HG02763 (cell line): Measurements from ENCODE around the gene SLC38A10.

Source experiments
- ATAC-seq: cut with Tn5 transposase; IDR thresholded peaks from one replicate; pipeline ENCODE4 v1.9.1; 2021; ENCODE audit warnings: mild to moderate bottlenecking, moderate library complexity; ENCODE audit not compliant: unreplicated experiment

SLC38A10 gene

DNA sequence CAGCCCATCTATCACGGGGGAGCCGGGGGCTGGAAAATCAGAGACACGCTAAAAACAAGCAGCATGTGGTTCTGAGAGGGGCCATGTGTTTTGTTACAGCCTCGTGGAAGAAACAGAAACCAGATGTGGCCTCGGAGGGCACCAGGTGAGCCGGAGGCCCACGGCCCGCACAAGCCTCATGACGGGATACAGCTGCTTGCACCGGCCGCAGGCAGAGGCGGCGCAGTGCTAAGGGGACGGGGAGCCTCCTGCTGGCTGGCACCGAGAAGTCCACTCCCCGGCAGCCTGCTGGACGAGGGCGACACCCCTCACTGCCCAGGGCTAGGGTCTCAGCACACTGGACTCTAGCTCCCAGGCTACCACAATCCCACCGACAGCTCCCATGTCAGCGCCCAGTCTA lies 36.8 kb downstream of the SLC38A10 start:
- no peak for ATAC-seq

DNA sequence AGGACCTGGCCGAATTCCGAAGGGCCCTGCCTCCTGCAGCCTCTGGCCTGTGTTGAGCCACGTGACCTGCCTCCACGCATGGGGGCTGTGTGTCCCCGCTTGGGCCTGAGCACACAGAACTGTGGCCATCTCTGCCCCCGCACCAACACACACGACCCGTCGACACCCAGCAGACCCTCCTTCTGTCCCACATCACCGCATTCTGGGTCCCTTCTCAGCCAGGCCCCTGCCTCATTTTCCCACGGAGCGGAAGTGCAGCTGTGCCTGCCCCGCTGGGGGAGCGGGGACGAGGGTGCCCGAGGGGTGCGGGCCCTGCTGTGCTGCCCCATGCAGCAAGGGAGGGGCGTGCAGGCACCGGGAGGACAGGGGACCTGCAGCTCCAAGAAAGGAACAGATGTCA lies 37.6 kb downstream of the SLC38A10 start:
- no peak for ATAC-seq

DNA sequence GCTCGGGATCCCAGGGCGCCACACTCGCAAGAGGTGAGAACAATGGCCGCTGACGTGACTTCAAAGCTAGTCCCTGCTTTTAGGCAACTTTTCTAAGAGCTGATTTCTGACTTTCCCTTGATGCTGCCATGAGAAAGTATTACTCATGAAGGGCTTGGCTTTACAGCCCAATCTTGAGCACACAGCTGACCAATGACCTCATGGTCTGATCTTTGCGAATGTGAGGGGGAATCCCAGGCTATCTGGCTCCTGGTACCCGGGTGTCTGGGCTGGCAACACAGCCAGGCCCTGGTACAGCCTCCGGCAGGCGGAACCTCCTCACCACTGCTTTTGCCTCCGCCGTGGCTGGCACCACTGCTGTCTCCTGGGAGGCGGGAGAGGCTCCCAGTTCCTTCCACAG lies 38.5 kb downstream of the SLC38A10 start:
- no peak for ATAC-seq

GRCh38 chr17:81254955-81255717 lies 40.0 kb downstream of the SLC38A10 start:
- ATAC-seq = no peak

DNA sequence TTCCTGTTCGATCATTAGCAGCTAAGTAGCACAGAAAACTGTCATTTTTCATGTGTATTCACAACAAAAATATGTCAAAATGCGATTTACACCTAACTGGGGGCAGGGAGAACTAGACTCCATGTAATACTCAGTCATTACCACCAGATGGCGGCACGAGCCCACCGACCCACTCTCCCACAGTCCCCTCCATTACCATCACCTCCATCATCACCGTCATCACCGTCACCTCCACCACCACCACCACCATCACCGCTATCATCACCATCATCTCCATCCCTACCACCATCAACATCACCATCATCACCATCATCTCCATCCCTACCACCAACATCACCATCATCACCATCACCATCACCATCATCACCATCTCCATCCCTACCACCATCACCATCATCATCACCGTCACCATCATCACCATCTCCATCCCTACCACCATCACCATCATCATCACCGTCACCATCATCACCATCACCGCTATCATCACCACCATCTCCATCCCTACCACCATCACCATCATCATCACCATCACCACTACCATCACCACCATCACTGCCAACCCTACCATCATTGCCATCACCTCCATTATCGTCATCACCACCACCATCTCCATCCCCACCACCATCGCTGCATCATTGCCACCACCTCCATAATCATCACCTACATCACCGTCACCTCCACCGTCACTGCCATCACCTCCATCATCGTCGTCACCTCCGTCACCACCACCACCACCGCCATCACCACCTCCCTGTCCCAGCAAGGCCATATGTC lies 41.6 kb downstream of the SLC38A10 start:
- ATAC-seq = no peak

DNA sequence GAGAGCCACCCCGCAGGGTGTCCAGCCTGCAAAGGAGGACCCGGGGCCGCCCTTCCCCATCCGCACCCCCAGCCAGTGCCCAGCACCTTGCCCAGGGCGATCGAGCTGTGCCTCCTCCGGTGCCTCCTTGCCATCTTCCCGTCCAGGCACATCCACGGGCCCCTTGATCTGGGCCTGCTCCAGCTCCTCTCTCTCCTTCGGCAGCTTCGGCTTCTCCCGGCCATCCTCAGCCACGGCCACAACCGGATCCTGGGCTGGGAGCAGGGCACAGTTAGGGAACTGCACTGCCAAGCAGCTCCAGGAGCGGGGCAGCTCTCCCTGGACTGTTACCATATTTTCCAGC lies 42.1 kb downstream of the SLC38A10 start:
- ATAC-seq = no peak

GRCh38 chr17:81252326-81252986 lies 42.7 kb downstream of the SLC38A10 start:
- ATAC-seq = no peak

GRCh38 chr17:81251709-81252301 lies 43.3 kb downstream of the SLC38A10 start:
- ATAC-seq = no peak

DNA sequence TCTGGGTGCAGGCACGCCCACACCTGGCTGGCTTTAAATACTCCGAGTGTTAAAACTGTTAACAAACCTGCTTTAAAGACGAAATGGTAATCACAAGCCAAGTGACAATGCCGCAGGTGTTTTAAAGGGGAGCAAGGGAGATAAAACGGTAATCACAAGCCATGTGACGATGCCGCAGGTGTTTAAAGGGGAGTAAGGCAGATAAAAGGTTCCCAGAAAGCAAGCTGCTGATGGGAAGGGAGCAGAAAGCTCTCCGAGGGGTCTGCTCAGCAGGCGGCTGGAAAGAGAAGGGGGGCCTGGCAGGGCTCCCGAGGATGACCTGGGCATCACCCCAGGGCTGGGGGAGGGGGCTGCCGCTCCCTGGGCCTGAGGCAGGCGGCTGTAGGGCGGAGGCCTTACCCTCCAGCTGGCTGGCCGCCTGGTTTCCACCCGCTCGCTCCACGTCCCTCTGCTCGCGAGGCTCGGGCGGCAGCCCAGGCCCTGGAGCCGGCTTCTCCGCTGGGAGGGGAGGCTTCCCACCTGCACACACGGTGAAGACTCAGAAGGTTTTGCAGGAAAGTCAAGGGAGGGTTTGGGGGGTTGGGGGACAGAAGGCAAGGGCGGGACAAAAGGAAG lies 43.9 kb downstream of the SLC38A10 start:
- no peak for ATAC-seq

DNA sequence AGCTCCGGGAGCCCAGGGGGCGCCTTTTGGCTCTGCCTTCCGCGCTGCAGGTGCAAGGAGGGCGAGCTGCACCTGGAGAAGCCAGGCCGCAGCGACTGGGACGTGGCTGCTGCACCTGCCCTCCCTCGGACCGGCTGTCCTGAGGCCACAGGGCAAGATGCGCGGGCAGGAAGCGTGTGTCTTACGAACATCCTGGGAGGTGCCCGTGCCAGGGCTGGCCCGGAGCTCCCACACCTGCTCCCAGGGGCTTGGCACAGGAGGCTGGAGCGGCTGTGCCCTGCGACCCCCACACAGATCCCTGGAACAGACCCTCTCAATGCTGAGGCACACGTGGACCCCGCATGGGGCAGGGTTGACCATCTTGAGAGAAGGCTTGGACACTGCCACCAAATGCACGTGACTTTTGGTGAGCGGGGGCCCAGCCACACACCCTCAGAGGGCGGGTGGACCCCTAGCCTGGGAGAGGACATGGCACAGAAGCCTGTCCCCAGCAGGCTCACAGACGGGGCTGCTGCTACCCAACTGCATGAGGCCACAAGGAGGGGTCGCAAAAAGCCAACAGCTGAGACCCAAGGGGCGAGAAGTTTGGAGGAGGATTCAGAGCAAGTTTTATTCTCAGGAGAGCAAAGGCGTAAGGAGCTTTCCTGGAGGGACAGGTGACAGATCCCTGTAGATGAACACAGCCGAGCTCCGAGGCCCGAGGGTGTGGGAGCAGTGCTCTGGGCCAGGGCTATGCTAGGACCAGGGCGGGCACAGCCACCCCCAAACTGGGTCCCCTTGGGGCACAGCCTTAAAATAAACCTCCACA lies 44.6 kb downstream of the SLC38A10 start:
- ATAC-seq = no peak

DNA sequence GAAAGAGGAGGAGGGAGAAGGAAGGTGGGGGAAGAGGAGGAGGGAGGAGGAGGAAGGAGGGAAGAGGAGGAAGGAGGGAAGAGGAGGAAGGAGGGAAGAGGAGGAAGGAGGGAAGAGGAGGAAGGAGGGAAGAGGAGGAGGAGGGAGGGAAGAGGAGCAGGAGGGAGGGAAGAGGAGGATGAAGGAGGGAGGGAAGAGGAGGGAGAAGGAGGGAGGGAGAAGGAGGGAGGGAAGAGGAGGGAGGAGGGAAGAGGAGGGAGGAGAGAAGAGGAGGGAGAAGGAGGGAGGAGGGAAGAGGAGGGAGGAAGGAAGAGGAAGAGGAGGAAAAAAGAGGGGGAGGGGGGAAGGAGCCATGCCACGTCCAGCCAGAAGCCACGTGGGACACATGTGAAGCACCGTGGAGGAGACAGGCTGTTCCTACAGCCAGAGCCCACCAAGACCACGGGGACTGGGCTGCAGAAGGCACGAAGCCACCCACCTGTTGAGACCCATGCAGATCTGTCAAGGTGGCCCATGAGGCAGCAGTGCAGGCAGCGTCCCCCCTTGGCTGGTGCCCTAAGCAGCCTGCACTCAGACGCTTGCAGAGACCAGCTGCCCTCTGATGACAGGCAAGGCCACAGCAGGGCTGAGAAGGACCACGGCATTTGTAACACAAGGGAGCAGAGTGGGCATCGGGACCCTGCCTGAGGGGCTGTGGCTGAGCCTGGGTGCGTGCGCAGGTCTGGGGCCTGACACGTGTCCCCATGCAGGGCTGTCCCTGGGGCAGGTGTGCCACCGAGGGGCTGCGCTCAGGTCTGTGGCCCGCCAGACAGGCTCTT lies 45.7 kb downstream of the SLC38A10 start:
- no peak for ATAC-seq

DNA sequence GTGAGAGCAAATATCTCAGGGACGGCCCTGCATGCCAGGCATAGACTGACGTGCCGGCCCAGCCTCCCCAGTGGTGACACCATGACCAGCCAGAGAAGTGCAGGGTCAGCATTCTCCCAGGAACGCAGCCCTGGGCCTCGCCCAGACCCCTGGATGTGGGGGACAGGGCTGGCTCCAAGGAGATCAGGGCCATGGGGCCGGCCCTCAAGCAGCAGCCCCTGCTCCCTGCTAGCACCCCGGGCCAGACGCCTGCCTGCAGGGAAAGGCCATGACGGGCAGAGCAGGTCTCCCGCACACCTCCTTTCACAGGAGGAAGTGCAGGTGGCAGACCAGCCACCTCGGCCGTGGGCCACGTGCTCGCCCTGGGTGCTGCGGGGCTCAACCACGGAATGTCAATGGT lies 46.5 kb downstream of the SLC38A10 start:
- ATAC-seq = no peak

DNA sequence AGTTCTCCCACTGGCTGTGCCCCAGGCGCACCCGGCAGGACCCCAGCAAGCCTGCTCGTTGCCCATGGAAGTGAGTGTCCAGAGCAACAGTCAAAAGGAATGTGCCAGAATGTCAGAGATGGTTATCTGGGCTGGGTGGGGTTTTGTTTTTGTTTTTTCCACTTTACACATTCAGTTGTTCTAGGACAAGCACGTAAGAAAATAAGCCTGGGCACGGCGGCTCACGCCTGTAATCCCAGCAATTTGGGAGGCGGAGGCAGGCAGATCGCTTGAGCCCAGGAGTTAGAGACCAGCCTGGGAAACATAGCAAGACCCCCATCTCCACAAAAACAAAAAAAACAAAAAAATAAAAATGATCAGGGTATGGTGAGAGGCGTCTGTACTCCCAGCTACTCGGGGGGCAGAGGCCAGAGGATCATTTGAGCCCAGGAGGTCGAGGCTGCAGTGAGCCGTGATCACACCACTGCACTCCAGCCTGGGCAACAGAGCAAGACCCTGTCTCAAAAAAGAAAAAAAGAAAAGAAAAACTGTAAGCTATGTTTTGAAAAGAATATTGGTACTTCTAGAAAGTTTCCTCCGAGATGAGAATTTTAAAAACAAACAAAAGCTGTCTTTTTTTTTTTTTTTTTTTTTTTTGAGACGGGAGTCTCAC lies 47.6 kb downstream of the SLC38A10 start:
- ATAC-seq = no peak

- ATAC-seq = no peak
Measured at GRCh38 chr17:81246679-81247338, 48.3 kb downstream of the SLC38A10 start.

DNA sequence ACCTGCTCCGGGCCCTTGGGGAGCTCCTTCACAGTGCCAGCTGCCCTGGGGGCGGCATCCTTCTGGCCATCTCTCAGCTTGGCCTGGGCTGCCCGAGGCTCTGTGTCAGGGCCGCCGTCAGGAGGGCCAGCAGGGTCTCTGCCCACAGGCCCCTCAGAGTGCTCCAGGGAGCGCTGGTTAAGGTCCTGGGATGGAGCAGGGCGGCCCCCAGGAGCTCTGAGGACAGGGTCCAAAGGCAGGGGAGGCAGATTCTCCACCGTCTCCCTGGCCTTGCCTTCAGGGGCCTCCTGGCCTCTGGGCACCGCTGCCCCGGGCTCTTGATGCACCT lies 48.8 kb downstream of the SLC38A10 start:
- no peak for ATAC-seq

- no peak for ATAC-seq
Measured at GRCh38 chr17:81245665-81246342, 49.3 kb downstream of the SLC38A10 start.

DNA sequence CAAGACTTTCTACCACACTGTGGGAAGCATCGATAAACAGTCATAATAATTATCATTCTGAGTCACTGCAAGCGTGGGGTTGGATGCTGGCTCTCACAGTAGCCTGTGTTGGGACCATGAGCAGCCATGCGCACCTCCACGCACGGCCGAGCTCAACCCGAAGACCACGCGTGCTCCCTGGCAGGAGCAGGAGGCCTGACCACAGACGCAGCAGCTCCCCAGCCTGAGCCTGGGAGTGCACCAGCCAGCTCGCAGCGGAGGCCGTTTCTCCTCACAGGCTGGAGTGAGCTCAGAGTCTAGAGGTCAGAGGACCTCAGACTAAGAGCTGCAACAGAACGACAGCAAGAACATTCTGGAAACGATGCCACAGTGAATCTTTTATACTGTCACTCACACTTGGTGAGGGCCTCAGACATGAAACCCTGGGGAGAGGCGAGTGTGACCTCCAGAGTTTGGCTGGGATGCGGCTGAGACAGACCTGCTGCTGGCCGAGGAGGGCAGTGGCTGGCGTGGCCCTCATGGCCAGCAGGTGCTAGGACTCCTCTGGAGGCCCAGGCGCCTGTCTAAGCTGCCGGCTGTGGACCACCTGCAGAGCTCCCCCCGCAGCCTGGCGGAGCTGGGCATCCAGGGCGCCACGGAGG lies 50.0 kb downstream of the SLC38A10 start:
- ATAC-seq = no peak
